HG03565 (cell line): ENCODE results near the gene PNMA1.

Experiments
- ATAC-seq: cut with Tn5 transposase; IDR thresholded peaks from one replicate; pipeline ENCODE4 v1.9.1; 2021; ENCODE audit warnings: mild to moderate bottlenecking, moderate library complexity; ENCODE audit not compliant: unreplicated experiment

The PNMA1 gene

GRCh38 chr14:73713803-73714655 is at the start of gene PNMA1:
Gene PNMA1, minus strand, starts transcription at chr14:73714384. Its CDS starts 745 bp downstream, at chr14:73713639.
- peak; percentile 64 for ATAC-seq

GRCh38 chr14:73763396-73763795 is 49.2 kb upstream of the PNMA1 start:
- no peak for ATAC-seq

- no peak for ATAC-seq
These were observed 48.2 kb upstream of the PNMA1 start for GRCh38 chr14:73762375-73762822.

GRCh38 chr14:73761618-73762355 is 47.6 kb upstream of the PNMA1 start:
- ATAC-seq = no peak

GRCh38 chr14:73760598-73761586 is 46.7 kb upstream of the PNMA1 start:
- no peak for ATAC-seq

- peak; percentile 45 for ATAC-seq
These were observed 45.8 kb upstream of the PNMA1 start for GRCh38 chr14:73759714-73760597.

- no peak for ATAC-seq
These were observed 45.1 kb upstream of the PNMA1 start for GRCh38 chr14:73759183-73759713.

GRCh38 chr14:73758392-73759182 is 44.4 kb upstream of the PNMA1 start:
- ATAC-seq = no peak

GRCh38 chr14:73757876-73758391 is 43.8 kb upstream of the PNMA1 start:
- no peak for ATAC-seq

GRCh38 chr14:73757381-73757780 is 43.2 kb upstream of the PNMA1 start:
- no peak for ATAC-seq

GRCh38 chr14:73755434-73756014 is 41.3 kb upstream of the PNMA1 start:
- ATAC-seq = no peak

- no peak for ATAC-seq
These were observed 40.8 kb upstream of the PNMA1 start for GRCh38 chr14:73754911-73755360.

GRCh38 chr14:73753887-73754795 is 40.0 kb upstream of the PNMA1 start:
- ATAC-seq = peak; percentile 36

GRCh38 chr14:73753124-73753886 is 39.1 kb upstream of the PNMA1 start:
- no peak for ATAC-seq

- ATAC-seq = no peak
These were observed 38.3 kb upstream of the PNMA1 start for GRCh38 chr14:73752297-73752992.
